Measurements from ENCODE around the gene TIMM44.
"Not testable (repeated sequence)": the region's sequence is repeated elsewhere in the genome, so short reads cannot be mapped to it uniquely, and the experiment has no call there.

The TIMM44 gene

GRCh38 chr19:7942981-7943443 lies 454 bp downstream of the TIMM44 start:
- peak; percentile 43 for DNase-seq

GRCh38 chr19:7941895-7942596 lies 1.4 kb downstream of the TIMM44 start:
- DNase-seq = no peak

DNA sequence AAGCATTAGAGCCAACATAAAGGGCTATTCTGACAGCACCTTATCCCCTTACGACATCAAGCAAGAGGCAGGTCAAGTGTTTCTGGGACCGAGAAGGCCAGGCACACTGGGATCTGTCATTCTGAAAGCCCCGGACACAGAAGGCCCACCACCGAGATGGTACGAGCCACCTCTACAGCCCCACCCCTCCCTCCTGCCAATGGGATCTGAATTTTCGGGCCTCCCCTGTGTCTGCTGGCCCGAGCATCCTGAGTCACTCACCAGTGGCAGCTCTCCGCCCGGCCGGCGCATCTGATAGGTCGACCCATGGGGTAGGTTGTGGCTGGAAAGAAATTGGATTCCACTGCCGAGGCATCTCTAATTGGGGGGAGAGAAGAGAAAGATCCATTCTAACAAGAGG lies 2.6 kb downstream of the TIMM44 start:
- no peak for DNase-seq

DNA sequence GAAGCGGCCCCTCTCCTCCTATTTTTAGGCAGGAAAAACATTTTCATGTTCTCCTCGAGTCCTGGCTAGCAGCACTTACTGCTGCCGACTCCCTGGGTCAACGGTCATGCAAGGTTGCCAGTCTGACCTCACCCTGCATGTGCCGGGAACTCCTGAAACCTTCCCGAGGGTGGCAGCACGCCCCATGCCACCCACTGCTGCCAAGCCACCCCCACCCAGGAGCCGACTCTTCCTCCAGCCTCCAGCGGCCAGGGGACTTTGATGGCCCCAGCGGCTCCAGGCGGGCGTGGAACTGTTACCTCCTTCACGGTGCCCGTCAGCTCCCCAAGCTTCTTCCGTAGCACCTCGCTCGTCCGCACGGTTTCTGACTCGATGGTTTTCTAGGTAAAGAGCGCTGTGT lies 8.7 kb downstream of the TIMM44 start:
- DNase-seq = no peak

DNA sequence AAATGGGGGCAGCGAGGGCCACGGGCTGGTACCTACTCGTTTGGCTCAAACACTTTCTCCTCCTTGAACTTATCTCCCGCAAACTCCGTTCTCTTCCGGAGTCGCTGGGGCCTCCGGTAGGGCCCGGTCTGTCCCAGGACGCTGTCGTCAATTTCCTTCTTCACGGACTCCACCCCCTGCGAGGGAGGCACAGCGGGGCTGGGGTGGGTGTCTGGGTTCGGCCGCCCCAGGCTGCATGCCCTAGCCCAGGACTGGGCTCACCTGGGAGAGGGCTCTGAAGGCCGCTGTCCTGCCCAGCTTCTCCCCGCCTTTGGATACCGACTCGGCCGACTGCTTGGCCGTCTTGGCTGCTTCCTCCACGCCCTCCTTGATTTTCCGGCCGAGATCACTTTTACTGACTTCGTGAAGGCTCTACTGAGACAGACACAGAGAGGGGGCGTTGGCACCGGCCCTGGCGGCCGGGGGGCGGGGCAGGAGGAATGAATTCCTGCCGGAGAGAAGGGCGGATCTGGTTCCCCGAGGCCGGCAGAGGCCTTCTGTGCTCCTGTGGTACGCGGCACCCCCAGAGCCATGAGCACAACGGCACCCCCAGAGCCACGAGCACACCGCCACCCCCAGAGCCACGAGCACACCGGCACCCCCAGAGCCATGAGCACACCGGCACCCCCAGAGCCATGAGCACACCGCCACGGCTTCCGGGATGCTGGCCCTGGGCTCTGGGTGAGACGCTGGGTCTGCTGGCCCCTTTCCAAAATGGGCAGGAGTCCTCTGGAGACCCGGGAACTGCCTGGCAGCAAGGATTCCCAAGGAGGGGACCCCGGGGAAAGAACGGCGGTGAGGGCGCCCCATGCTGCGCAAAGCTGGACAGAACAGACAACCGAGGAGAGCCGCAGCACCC lies 9.4 kb downstream of the TIMM44 start:
- DNase-seq = no peak

DNA sequence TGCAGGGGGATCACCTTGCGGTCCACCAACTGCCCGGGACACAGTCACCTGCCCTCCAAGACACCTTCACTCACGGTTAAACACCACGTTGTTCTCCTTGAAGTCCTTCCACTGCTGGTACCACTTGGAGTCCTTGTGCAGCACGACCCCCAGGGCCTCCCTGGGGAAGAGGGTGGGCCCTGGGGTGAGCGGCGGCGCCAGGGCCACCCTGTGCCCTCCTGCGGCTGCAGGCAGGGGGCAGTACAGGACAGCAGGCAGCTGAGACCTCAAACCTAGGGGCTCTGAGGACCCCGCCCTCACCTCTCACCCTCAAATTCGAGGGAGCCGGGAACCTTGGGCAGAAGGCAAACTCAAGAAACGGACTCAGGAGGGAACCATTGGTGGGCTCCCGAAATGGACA lies 10.1 kb downstream of the TIMM44 start:
- no peak for DNase-seq

DNA sequence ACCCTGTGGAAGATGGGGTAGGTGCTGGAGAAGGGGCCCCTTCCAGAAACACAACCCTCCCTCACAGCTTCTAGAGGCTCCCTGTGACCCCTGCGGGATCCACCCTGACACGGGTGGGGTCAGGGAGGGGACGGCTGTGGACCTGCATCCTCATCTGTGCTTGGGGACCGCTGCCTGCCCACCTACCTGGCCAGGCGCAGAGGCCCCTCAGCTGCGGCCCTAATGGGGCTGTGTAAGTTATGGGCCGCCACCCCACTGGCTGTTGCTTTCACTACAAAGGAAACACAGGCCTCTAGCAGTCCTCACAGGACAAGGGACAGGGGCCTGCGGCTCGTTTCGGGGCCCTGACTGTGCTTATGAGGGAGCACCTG lies 10.6 kb downstream of the TIMM44 start:
- DNase-seq = no peak

GRCh38 chr19:7932276-7932929 lies 11.1 kb downstream of the TIMM44 start:
- no peak for DNase-seq

- DNase-seq = no peak
These were observed 12.0 kb downstream of the TIMM44 start for GRCh38 chr19:7931221-7932061.

- no peak for DNase-seq
These were observed 12.7 kb downstream of the TIMM44 start for GRCh38 chr19:7930765-7931164.

GRCh38 chr19:7930030-7930429 lies 13.4 kb downstream of the TIMM44 start:
- DNase-seq = not testable (repeated sequence)

GRCh38 chr19:7928741-7929701 lies 14.4 kb downstream of the TIMM44 start:
- DNase-seq = peak; percentile 90

DNA sequence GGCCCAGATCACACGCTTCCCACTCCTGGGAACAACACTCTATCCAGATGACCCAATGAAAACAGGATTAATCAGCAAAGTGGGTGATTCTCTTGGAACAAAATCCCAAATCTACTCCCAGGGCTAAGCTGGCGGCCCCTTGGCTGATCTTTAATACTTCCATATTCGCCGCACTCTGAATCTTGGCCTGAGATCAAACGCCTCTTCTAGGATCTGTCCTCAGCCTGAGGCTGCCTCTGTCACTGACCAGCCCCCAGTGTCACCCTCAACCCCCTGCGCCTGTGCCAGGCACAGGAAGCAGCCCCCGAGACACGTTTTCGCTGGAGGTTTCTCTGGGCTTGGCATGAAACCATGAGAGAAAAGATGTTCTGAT lies 15.1 kb downstream of the TIMM44 start:
- DNase-seq = no peak

DNA sequence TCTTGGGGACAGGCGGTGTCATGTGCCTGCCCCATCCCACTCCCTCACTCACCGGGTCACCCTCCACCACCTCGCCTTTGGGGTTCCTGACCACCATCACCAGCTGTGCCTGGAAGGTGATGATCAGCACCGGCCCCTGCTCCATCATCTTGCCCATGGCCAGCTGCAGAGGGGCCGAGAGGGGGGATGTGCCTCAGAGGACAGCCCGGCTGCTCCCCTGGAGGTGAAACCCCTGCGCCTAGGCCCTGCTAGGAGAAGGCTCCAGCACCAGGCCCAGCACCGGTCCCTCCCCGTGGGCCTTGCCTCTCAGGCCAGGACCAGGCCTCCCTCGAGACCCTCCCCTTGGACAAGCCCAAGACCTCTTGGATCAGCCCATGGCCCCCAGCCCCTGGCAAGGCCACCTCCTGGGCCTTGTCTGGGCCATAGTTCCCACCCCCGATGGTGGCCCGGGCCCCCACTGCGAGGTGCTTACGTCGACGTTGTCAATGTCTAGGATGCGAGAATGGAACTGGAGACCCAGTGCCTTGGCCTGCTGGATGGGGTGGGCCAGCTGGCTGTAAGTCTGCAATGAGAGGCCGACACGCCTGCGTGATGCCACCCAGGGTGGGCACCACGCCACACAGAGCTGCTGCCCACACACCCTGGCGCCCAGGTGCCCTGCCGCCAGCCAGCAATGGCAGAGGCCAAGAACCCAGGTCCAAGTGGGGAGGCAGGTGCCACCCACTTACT lies 15.7 kb downstream of the TIMM44 start:
- no peak for DNase-seq

GRCh38 chr19:7926727-7927604 lies 16.5 kb downstream of the TIMM44 start:
- no peak for DNase-seq

DNA sequence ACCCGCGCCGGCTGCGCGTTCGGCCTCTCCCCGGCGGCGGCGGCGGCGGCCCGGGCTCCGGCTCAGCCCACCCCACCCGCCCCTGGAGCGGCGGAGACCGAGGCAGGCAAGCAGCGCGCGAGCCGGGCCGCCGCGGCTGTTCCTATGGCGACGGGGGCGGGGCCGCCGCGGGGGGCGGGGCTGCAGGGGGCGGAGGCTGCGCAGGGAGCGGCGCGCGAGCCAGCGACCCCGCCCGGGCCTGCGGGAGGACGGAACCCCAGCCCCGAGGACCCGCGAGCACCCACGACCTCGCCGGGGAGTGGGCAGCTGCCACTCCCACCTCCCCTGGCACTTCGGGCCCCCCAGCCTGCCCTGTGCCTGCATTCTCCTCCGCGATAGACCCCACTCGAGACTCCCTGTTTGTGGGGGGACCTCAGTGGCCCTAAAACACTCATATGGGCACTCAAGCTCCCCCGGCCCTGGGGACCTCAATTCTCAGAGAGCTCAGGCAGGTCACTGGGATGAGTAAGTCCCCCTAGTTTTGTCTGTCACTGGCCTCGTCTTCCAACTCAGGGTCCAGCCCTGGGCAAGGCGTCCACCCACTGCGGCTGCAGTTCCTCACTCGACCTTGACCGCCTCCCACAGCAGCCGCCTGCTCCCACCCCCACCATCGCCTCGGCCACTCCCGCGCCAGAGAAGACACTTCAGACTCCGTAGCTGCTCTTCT lies 17.3 kb downstream of the TIMM44 start, which contains the start of gene CTXN1:
CTXN1 (minus strand) TSS at position 115 of the 706 bp plus-strand sequence. CDS start 597 bp downstream, outside the sequence.
- peak; percentile 74 for DNase-seq

DNA sequence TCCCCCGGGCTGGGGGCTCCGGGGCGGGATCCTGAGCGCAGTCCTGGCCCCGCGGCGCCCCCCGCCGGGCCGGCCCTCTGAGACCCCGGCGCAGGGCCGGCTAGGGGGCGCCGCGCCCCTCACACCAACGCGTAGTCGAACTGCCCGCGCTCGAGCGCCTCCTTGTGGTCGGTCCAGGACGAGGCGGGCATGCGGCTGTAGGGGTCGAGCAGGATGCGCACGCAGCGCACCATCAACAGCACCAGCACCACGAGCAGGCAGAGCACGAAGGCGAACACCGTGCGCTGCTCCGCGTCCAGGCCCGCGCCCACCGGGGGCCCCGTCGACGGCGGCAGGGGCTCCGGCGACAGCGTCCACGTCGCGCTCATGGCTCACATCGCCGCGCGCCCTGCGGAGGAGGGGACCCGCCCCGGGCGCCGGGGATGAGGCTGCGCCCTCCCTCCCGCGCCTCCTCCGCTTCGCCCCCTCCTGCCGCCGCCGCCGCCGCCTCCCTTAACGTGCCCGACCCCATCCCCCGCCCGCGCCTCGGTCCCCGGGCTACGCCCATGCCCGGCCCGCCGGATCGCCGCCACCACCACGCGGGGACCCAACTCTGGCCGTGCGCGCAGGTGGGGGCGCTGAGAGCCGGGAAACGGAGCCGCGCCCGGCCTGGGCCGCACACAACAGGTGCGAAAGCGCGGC lies 18.2 kb downstream of the TIMM44 start:
- peak; percentile 93 for DNase-seq

GRCh38 chr19:7924651-7925170 lies 18.8 kb downstream of the TIMM44 start:
- no peak for DNase-seq

All from hematopoietic multipotent progenitor cell treated with erythropoietin and hydrocortisone succinate and interleukin-3 and kit ligand, for 6 days (in vitro differentiated cells).